Gastroesophageal sphincter (tissue), 4 donors: ENCODE results near the gene ZRANB3. TPM values are rescaled to one million over a fixed set of nuclear protein-coding genes. Genes with fewer than 3 reads are reported as not detected.

ENCODE experiments used
- ATAC-seq: fragments of 150-250 bp; one replicate; pipeline ENCODE4 v1.9.1; 2016; ENCODE audit warnings: mild to moderate bottlenecking, moderate library complexity
- H3K27ac ChIP-seq, 4 donors: fragments of 200-600 bp; sonication (generic) in 3 of 4; 1 replicate in 3 of 4; 2 replicates in 1 of 4; pipeline ENCODE4 v1.5.1; 2016 to 2019
- H3K27me3 ChIP-seq: fragments of 200-600 bp; sonication (generic); one replicate; pipeline ENCODE4 v1.5.1; 2019
- H3K36me3 ChIP-seq, 2 donors: fragments of 200-600 bp; sonication (generic); one replicate each; pipeline ENCODE4 v1.5.1; 2019; ENCODE audit warnings: control low read depth in 1 of 2
- H3K4me1 ChIP-seq, 3 donors: fragments of 200-600 bp; sonication (generic); 1 replicate in 2 of 3; 2 replicates in 1 of 3; pipeline ENCODE4 v1.5.1; 2016 to 2019; ENCODE audit warnings: control low read depth in 2 of 3
- H3K4me3 ChIP-seq, 2 donors: fragments of 200-600 bp; sonication (generic); one replicate each; pipeline ENCODE4 v1.5.1; 2019; ENCODE audit warnings: mild to moderate bottlenecking in 1 of 2, moderate library complexity in 1 of 2
- H3K9me3 ChIP-seq, 3 donors: fragments of 200-600 bp; sonication (generic); one replicate each; pipeline ENCODE4 v1.5.1; 2017 to 2019; ENCODE audit warnings: control low read depth in 2 of 3
- CTCF ChIP-seq, 4 experiments: fragments of 200-600 bp in 2 of 4; fragments of 450-650 bp in 2 of 4; sonication (generic) in 1 of 4; IDR thresholded peaks; one replicate each; pipeline ENCODE4 v1.5.1; 2017 to 2019; ENCODE audit warnings: antibody characterized with exemption in 4 of 4, mild to moderate bottlenecking in 2 of 4, moderate library complexity in 2 of 4
- EP300 ChIP-seq: sonication (generic); formaldehyde crosslinking; IDR thresholded peaks from one replicate; pipeline ENCODE4 v1.6.1; 2017; ENCODE audit warnings: antibody characterized with exemption, mild to moderate bottlenecking
- POLR2A ChIP-seq, 2 donors: fragments of 450-650 bp; IDR thresholded peaks; one replicate each; pipeline ENCODE4 v1.6.1; 2017; ENCODE audit warnings: antibody characterized with exemption in 2 of 2, mild to moderate bottlenecking in 2 of 2, moderate library complexity in 1 of 2
- POLR2AphosphoS5 ChIP-seq: sonication (generic); formaldehyde crosslinking; IDR thresholded peaks from one replicate; pipeline ENCODE4 v1.6.1; 2017; ENCODE audit warnings: antibody characterized with exemption
- WGBS, 2 donors: methylation state at CpG; one replicate each; pipeline ENCODE4 v1.1.5; 2018; ENCODE audit warnings: low coverage in 1 of 2; 5-methylcytosine and 5-hydroxymethylcytosine counted together
- total RNA-seq, 4 donors: library from RNA; depleted of rRNA; stranded (reverse); fragments of >200 nt; gene quantifications; one replicate each; pipeline ENCODE4 v1.1.0, GENCODE V29; 2016

ZRANB3 gene
- total RNA-seq, 4 donors from 2014 or later: 1.4 to 4.6 (median 2.4) TPM

- ATAC-seq: no peak
- H3K27ac ChIP-seq: no peak overlapping the region
- peaks cover 0 to 17% (median 0%) of the 10 kb centered on the region in 3 donors for H3K9me3 ChIP-seq
- no peaks in the 10 kb centered on the region for H3K4me1 ChIP-seq
- peaks cover 0 to 14% of the 10 kb centered on the region in 2 donors for H3K36me3 ChIP-seq
- TF ChIP-seq CTCF (IDR thresholded peaks at IDR 0.05) (no peak), POLR2AphosphoS5 (no peak), EP300 (no peak), POLR2A (IDR thresholded peaks at IDR 0.05) (no peak)
- WGBS, 2 donors: 90 to 94% methylated on average over 2 of the region's 2 CpGs
- no peaks in the 10 kb centered on the region for H3K27me3 ChIP-seq
- H3K4me3 ChIP-seq: no peak overlapping the region
These were observed 36.1 kb downstream of the ZRANB3 start for GRCh38 chr2:135494917-135495316.

GRCh38 chr2:135494503-135494902, 36.5 kb downstream of the ZRANB3 start:
- Histone ChIP-seq H3K27ac (no peak overlapping the region), H3K4me1 (no peaks in the 10 kb centered on the region), H3K27me3 (no peaks in the 10 kb centered on the region), H3K4me3 (no peak overlapping the region), H3K36me3 (peaks cover 0 to 12% of the 10 kb centered on the region in 2 donors), H3K9me3 (peaks cover 0 to 13% (median 0%) of the 10 kb centered on the region in 3 donors)
- WGBS, 2 donors: 90 to 100% methylated on average over 1 of the region's 1 CpG
- no peak for TF ChIP-seq POLR2A (IDR thresholded peaks at IDR 0.05)
- no peak for TF ChIP-seq CTCF (IDR thresholded peaks at IDR 0.05)
- no peak for TF ChIP-seq POLR2AphosphoS5
- TF ChIP-seq EP300: no peak
- ATAC-seq: no peak

- peaks cover 0 to 16% of the 10 kb centered on the region in 2 donors for H3K36me3 ChIP-seq
- H3K4me1 ChIP-seq: no peaks in the 10 kb centered on the region
- TF ChIP-seq POLR2AphosphoS5 (no peak), CTCF (IDR thresholded peaks at IDR 0.05) (no peak), POLR2A (IDR thresholded peaks at IDR 0.05) (no peak), EP300 (no peak)
- ATAC-seq: no peak
- no peak overlapping the region for H3K4me3 ChIP-seq
- peaks cover 0 to 14% (median 0%) of the 10 kb centered on the region in 3 donors for H3K9me3 ChIP-seq
- 60% methylated on average over 1 of the region's 1 CpG; no CpG with 5 or more reads in 1 of the 2 donors for WGBS, 2 donors
- H3K27me3 ChIP-seq: no peaks in the 10 kb centered on the region
- no peak overlapping the region for H3K27ac ChIP-seq
These were observed 40.6 kb downstream of the ZRANB3 start for GRCh38 chr2:135490376-135490775.

- Histone ChIP-seq H3K36me3 (peaks cover 0 to 13% of the 10 kb centered on the region in 2 donors), H3K27ac (no peak overlapping the region), H3K27me3 (no peaks in the 10 kb centered on the region), H3K4me1 (no peaks in the 10 kb centered on the region), H3K9me3 (peaks cover 0 to 14% (median 0%) of the 10 kb centered on the region in 3 donors), H3K4me3 (no peak overlapping the region)
- WGBS, 2 donors: 98 to 100% methylated on average over 3 to 4 of the region's 4 CpGs
- TF ChIP-seq POLR2A (IDR thresholded peaks at IDR 0.05) (no peak), EP300 (no peak), CTCF (IDR thresholded peaks at IDR 0.05) (no peak), POLR2AphosphoS5 (no peak)
- ATAC-seq: no peak
These were observed 45.6 kb downstream of the ZRANB3 start for GRCh38 chr2:135485441-135485840.

- no peak overlapping the region for H3K27ac ChIP-seq
- H3K27me3 ChIP-seq: no peaks in the 10 kb centered on the region
- no peaks in the 10 kb centered on the region for H3K9me3 ChIP-seq
- TF ChIP-seq CTCF (IDR thresholded peaks at IDR 0.05) (no peak), EP300 (no peak), POLR2A (IDR thresholded peaks at IDR 0.05) (no peak)
- H3K4me3 ChIP-seq: no peak overlapping the region
- H3K36me3 ChIP-seq: no peaks in the 10 kb centered on the region
- no peak for ATAC-seq
- no peaks in the 10 kb centered on the region for H3K4me1 ChIP-seq
These were observed 55.9 kb downstream of the ZRANB3 start for GRCh38 chr2:135475128-135475527.
